Measurements from ENCODE around the gene OR6F1. TPM values are rescaled to one million over a fixed set of nuclear protein-coding genes. Genes with fewer than 3 reads are reported as not detected.

The OR6F1 gene
- total and polyA plus RNA-seq, 2 experiments from 2014 or later, result not detected

- Mint-ChIP-seq H3K4me1 (no peaks in the 10 kb centered on the region), H3K4me3 (no peak within 1 kb of the TSS), H3K27me3 (ENCODE audit: insufficient read depth, low read depth, poor library complexity) (peaks cover 1% of the 10 kb centered on the region), H3K27ac (no peak within 1 kb of the TSS), H3K36me3 (ENCODE audit: low read depth) (no peaks in the 10 kb centered on the region; the same call in 2 of the 3 replicates), H3K9me3 (peaks cover 48% of the 10 kb centered on the region)
- Histone ChIP-seq H3K4me3 (no peak within 1 kb of the TSS), H3K27ac (ENCODE audit: low read depth) (no peak within 1 kb of the TSS), H4K20me1 (replicated peaks; ENCODE audit: insufficient read depth) (no peaks in the 10 kb centered on the region), H3K79me2 (replicated peaks; ENCODE audit: insufficient read depth) (no peaks in the 10 kb centered on the region), H2AFZ (no peak within 1 kb of the TSS), H3K4me1 (ENCODE audit: insufficient read depth) (no peaks in the 10 kb centered on the region), H3K9me2 (ENCODE audit: insufficient read depth) (no peaks in the 10 kb centered on the region), H3K27me3 (ENCODE audit: insufficient read depth) (no peaks in the 10 kb centered on the region), H3K4me2 (no peak within 1 kb of the TSS), H3F3A (replicated peaks; ENCODE audit: low read depth) (no peaks in the 10 kb centered on the region), H3K36me3 (ENCODE audit: insufficient read depth) (no peaks in the 10 kb centered on the region)
- no peak for ATAC-seq
- no peak for DNase-seq (ENCODE audit: low spot score)
- TF ChIP-seq ETS1 (IDR thresholded peaks at IDR 0.05) (no peak), CTCF (conservative IDR thresholded peaks at IDR 0.05; ENCODE audit: low read depth in 2 of 2) (no peak), CREB1 (CRISPR knock-in tag; IDR thresholded peaks at IDR 0.05; ENCODE audit: low read depth) (no peak), JUNB (IDR thresholded peaks at IDR 0.05; ENCODE audit: unreplicated experiment) (no peak), REST (IDR thresholded peaks at IDR 0.05; ENCODE audit: unreplicated experiment) (no peak), ZNF462 (CRISPR knock-in tag; IDR thresholded peaks at IDR 0.05) (no peak), POLR2AphosphoS5 (IDR thresholded peaks at IDR 0.05; ENCODE audit: low read depth) (no peak), ZNF114 (CRISPR knock-in tag; IDR thresholded peaks at IDR 0.05) (no peak), EZH2phosphoT487 (IDR thresholded peaks at IDR 0.05; ENCODE audit: unreplicated experiment) (no peak), EZH2 (IDR thresholded peaks at IDR 0.05; ENCODE audit: low read depth, unreplicated experiment) (no peak), NANOG (IDR thresholded peaks at IDR 0.05; ENCODE audit: borderline replicate concordance) (no peak), ZNF331 (CRISPR knock-in tag; IDR thresholded peaks at IDR 0.05; ENCODE audit: low read depth) (no peak), STAT1 (IDR thresholded peaks at IDR 0.05; ENCODE audit: unreplicated experiment) (no peak)
These were observed 44.0 kb upstream of the OR6F1 start, which contains the start of gene OR1C1 for GRCh38 chr1:247760456-247760855. TSS of gene OR1C1 (minus strand) at chr1:247760556. CDS start at chr1:247758406, 2,150 bp downstream.

Measured in GM23338 (cell line).